Measurements from ENCODE around the gene SEL1L3.

- TF ChIP-seq POLR2AphosphoS5 (IDR thresholded peaks at IDR 0.05; ENCODE audit: low read depth): no peak
- TF ChIP-seq CTCF (IDR thresholded peaks at IDR 0.05; ENCODE audit: insufficient read depth, low read length): no peak
These were observed 61.2 kb downstream of the SEL1L3 start for GRCh38 chr4:25801594-25801993.
